ENCODE results near the gene TASOR. TPM values are rescaled to one million over a fixed set of nuclear protein-coding genes. Genes with fewer than 3 reads are reported as not detected.
"Not testable (repeated sequence)": the region's sequence is repeated elsewhere in the genome, so short reads cannot be mapped to it uniquely, and the experiment has no call there.

Gene TASOR
- total RNA-seq, 2 donors from 2014 or later: 45.9 to 78.4 TPM

- H3K4me1 ChIP-seq (ENCODE audit: control insufficient read depth in 1 of 2, low read depth in 2 of 2): no peaks in the 10 kb centered on the region
- H3K27me3 ChIP-seq (replicated peaks; ENCODE audit: insufficient read depth): no peaks in the 10 kb centered on the region
- H3K4me3 ChIP-seq: no peak overlapping the region
- DNase-seq (ENCODE audit: low spot score): no peak
- H3K27ac ChIP-seq: no peak overlapping the region
- no peaks in the 10 kb centered on the region for H3K36me3 ChIP-seq
- no peak for TF ChIP-seq CTCF (IDR thresholded peaks at IDR 0.05)
- H3K9me3 ChIP-seq: no peaks in the 10 kb centered on the region
- ATAC-seq (ENCODE audit: insufficient number of reproducible peaks, low FRiP score, low read depth): no peak
Observed at GRCh38 chr3:56694867-56695683, 12.0 kb upstream of the TASOR start.

- DNase-seq (ENCODE audit: low spot score): no peak
Observed at GRCh38 chr3:56693750-56694149, 10.7 kb upstream of the TASOR start.

GRCh38 chr3:56692520-56693433 lies 9.7 kb upstream of the TASOR start:
- H3K27ac ChIP-seq; DNase-seq (ENCODE audit: low spot score); H3K4me3 ChIP-seq; H3K27me3 ChIP-seq (replicated peaks; ENCODE audit: insufficient read depth); H3K4me1 ChIP-seq (ENCODE audit: control insufficient read depth in 1 of 2, low read depth in 2 of 2); ATAC-seq (ENCODE audit: insufficient number of reproducible peaks, low FRiP score, low read depth); H3K36me3 ChIP-seq; H3K9me3 ChIP-seq: not testable (repeated sequence)

More at GRCh38 chr3:56693750-56694149, 10.7 kb upstream of the TASOR start:
- H3K36me3 ChIP-seq: no peaks in the 10 kb centered on the region
- no peak for TF ChIP-seq CTCF (IDR thresholded peaks at IDR 0.05)
- no peak for ATAC-seq (ENCODE audit: insufficient number of reproducible peaks, low FRiP score, low read depth)
- no peak overlapping the region for H3K27ac ChIP-seq
- no peaks in the 10 kb centered on the region for H3K9me3 ChIP-seq
- no peak overlapping the region for H3K4me3 ChIP-seq
- H3K4me1 ChIP-seq (ENCODE audit: control insufficient read depth in 1 of 2, low read depth in 2 of 2): no peaks in the 10 kb centered on the region
- H3K27me3 ChIP-seq (replicated peaks; ENCODE audit: insufficient read depth): no peaks in the 10 kb centered on the region

GRCh38 chr3:56692001-56692365 lies 8.9 kb upstream of the TASOR start:
- ATAC-seq (ENCODE audit: insufficient number of reproducible peaks, low FRiP score, low read depth); H3K4me1 ChIP-seq (ENCODE audit: control insufficient read depth in 1 of 2, low read depth in 2 of 2); H3K27me3 ChIP-seq (replicated peaks; ENCODE audit: insufficient read depth); H3K9me3 ChIP-seq; H3K27ac ChIP-seq; DNase-seq (ENCODE audit: low spot score); H3K4me3 ChIP-seq; H3K36me3 ChIP-seq: not testable (repeated sequence)

- no peaks in the 10 kb centered on the region for H3K36me3 ChIP-seq
- no peaks in the 10 kb centered on the region for H3K4me1 ChIP-seq (ENCODE audit: control insufficient read depth in 1 of 2, low read depth in 2 of 2)
- ATAC-seq (ENCODE audit: insufficient number of reproducible peaks, low FRiP score, low read depth) (no peak), DNase-seq (ENCODE audit: low spot score) (no peak)
- H3K27ac ChIP-seq: no peak overlapping the region
- H3K9me3 ChIP-seq: no peaks in the 10 kb centered on the region
- no peaks in the 10 kb centered on the region for H3K27me3 ChIP-seq (replicated peaks; ENCODE audit: insufficient read depth)
- H3K4me3 ChIP-seq: no peak overlapping the region
- TF ChIP-seq CTCF (IDR thresholded peaks at IDR 0.05): no peak
Observed at GRCh38 chr3:56691165-56692000, 8.3 kb upstream of the TASOR start.

Data from thoracic aorta (tissue), 2 donors.